H1 (cell line): Measurements from ENCODE around the gene TYMS. TPM values are rescaled to one million over a fixed set of nuclear protein-coding genes. Genes with fewer than 3 reads are reported as not detected.

Experiments used
- ASH2L ChIP-seq: fragments of 200-600, 300-600 bp; sonication (generic); IDR thresholded peaks from one replicate; pipeline ENCODE4 v1.7.1; 2017; ENCODE audit warnings: low read length
- ATF3 ChIP-seq: IDR thresholded peaks from 2 replicates; pipeline ENCODE4 v1.6.1; 2011; ENCODE audit warnings: low read depth, mild to moderate bottlenecking, low read length; ENCODE audit not compliant: insufficient read depth
- BCL11A ChIP-seq, 2 experiments: IDR thresholded peaks; one replicate each; pipeline ENCODE4 v1.6.1; 2011; ENCODE audit warnings: low read depth in 2 of 2, low read length in 2 of 2, mild to moderate bottlenecking in 2 of 2
- CHD7 ChIP-seq: fragments of 300-600 bp; sonication (generic); IDR thresholded peaks from 2 replicates; pipeline ENCODE4 v1.7.1; 2012; ENCODE audit warnings: low read length, moderate library complexity, mild to moderate bottlenecking, inconsistent platforms; ENCODE audit not compliant: insufficient replicate concordance
- JUND ChIP-seq: IDR thresholded peaks from 2 replicates; pipeline ENCODE4 v1.6.1; 2011; ENCODE audit warnings: mild to moderate bottlenecking, improper control_type of control experiment, low read length
- KDM5A ChIP-seq: fragments of 200-600 bp; IDR thresholded peaks from 2 replicates; pipeline ENCODE4 v1.7.1; 2012; ENCODE audit warnings: mild to moderate bottlenecking, low read length, inconsistent platforms, mixed read lengths
- NANOG ChIP-seq: IDR thresholded peaks from 2 replicates; pipeline ENCODE4 v1.6.1; 2011; ENCODE audit warnings: low read length, low read depth, mild to moderate bottlenecking, inconsistent platforms; ENCODE audit not compliant: insufficient read depth, poor library complexity, severe bottlenecking
- SP1 ChIP-seq: IDR thresholded peaks from 2 replicates; pipeline ENCODE4 v1.6.1; 2011; ENCODE audit warnings: low read depth, low read length
- SP2 ChIP-seq: IDR thresholded peaks from 2 replicates; pipeline ENCODE4 v1.6.1; 2012; ENCODE audit warnings: mild to moderate bottlenecking, low read length, inconsistent platforms
- YY1 ChIP-seq: IDR thresholded peaks from 2 replicates; pipeline ENCODE4 v1.6.1; 2011; ENCODE audit warnings: low read depth, mild to moderate bottlenecking, low read length
- polyA plus RNA-seq, 7 experiments: library from polyadenylated mRNA; depleted of rRNA in 3 of 7; stranded (reverse) in 5 of 7; unstranded in 2 of 7; fragments of >200 nt in 5 of 7; fragments of 200-250 nt in 2 of 7; gene quantifications; 1 replicate in 5 of 7; 2 replicates in 1 of 7; 4 replicates in 1 of 7; pipeline versions ENCODE4 v1.2.1 to v1.2.3, GENCODE V29; 2011 to 2013; ENCODE audit warnings: missing spikeins in 2 of 7, mixed read lengths in 2 of 7
- total RNA-seq: library from RNA; stranded (reverse); fragmentation: NEBNext Ultra II Directional; extraction: Animal tissue kit (Norgen Biotek cat#: 25700); gene quantifications from 2 replicates; pipeline ENCODE4 v1.2.1, GENCODE V29; 2021

The TYMS gene
- total and polyA plus RNA-seq, 2 of the 8 experiments (the other 6 are each of a cell fraction or from before 2014, with no cell fraction given): 91.9 to 110 TPM

- TF ChIP-seq ATF3 (no peak), JUND (no peak), SP2 (no peak), CHD7 (no peak), ASH2L (peak; percentile 80), BCL11A (IDR thresholded peaks at IDR 0.05; ENCODE audit: low read depth in 2 of 2, low read length in 2 of 2) (no peak), KDM5A (no peak), SP1 (no peak), YY1 (0 out of 2 replicates have a peak, but pooled peaks have one; percentile 83), NANOG (no peak)
Measured at GRCh38 chr18:712401-713134, 55.1 kb downstream of the TYMS start, which contains the start of gene ENOSF1 (continued).
